Activated CD4-positive, alpha-beta T cell treated with anti-CD3 and anti-CD28 coated beads for 48 hours (primary cell): Measurements from ENCODE around the gene TMEM175.

Experiments
- DNase-seq: peaks from one replicate; pipeline ENCODE4 v3.0.0-alpha.2; 2020

The TMEM175 gene

GRCh38 chr4:900073-900472 is 32.2 kb upstream of the TMEM175 start:
- no peak for DNase-seq

DNA sequence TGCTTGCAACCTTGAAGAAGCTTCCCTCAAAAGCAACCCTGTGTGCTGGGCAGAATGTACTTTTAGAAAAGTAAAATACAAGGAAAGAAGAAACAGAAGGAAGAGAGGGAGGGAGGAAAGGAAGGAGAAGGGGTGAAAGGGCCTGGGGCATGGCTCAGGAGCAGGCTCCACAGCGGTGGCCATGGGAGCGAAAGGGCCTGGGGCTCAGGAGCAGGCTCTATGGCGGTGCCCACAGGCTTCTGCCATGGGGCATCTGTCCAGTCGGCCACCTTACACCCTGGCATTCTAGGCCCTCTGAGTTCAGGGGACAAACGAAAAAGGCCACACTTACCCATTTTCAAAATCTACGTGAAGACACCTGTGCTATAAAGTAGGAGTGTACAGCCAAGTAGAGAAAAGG is 31.5 kb upstream of the TMEM175 start:
- DNase-seq, result no peak

DNA sequence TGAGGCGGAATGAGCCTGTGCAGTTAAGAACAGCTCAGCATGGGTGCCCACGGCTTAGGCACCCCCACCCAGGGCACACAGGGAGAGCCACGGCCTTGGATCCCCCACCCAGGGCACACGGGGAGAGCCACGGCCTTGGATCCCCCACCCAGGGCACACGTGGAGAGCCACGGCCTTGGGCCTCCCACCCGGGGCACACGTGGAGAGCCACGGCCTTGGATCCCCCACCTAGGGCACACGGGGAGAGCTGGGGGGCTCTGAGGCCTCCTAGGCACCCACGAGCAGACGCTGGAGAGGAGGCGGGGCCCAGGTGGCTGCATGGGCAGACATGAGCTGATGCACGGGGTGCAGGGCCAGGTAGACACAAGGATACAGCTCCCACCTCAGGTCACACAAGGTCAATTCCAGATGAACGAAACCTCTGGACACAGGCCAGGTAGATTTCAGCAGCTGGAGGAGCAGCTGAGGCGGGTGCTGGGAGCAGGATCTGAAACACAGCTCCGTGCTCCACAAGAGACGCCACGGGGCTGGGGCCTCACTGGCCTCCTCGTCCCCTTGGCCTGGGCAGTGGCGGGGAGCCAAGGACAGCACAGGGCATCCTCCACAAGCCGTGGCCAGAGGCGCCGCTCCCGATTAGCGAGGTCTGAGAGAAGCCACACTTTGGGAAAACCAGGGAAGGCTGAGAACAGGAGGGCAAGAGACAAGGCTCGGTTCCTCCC is 30.9 kb upstream of the TMEM175 start:
- no peak for DNase-seq

- DNase-seq, result no peak
Observed at GRCh38 chr4:903066-904046, 28.9 kb upstream of the TMEM175 start.

DNA sequence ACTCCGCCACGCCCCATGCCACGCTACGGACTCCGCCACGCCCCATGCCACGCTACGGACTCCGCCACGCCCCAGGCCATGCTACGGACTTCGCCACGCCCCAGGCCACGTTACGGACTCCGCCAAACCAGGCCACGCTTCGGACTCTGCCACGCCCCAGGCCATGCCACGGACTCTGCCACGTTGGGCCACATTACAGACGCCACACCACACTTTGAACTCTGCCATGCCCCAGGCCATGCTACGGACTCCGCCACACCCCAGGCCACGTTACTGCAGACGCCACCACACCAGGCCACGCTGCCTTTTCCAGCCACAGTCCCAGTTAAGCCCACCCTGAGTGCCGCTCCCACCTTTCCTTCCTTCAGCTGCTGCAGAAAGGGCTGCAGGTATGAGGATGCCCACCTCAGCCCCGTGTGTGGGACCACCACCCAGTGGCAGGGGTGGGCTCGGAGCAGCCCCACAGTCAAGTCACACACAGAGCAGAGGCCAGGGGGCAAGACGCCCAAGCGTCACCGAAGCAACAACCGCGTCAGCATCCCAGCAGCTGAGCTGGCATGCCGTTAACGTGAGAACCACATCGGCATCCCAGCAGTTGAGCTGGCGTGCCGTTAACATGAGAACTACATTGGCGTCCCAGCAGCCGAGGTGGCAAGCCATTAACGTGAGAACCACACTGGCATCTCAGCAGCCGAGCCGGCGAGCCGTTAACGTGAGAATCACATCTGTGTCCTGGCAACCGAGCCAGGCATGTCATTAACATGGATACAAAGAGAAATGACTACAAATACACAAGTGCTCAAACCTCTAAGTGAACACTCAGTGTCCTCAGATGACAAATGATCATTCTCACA is 26.5 kb upstream of the TMEM175 start:
- no peak for DNase-seq

GRCh38 chr4:906339-907102 is 25.7 kb upstream of the TMEM175 start:
- no peak for DNase-seq

DNA sequence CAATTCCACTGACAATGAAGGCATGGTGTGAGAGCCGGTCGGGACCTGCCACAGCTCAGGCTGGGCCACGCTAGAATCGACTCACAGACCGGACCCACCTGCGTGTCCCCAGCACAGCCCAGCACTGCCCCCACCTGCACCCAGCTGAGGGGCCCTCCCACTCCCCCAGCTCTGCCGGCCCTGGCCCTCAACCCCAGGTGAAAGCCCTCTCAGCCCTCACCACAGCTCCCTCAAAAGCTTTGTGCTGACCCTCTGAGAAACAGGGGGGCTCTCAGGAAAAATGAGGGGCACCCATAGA is 25.2 kb upstream of the TMEM175 start:
- no peak for DNase-seq

GRCh38 chr4:907691-908425 is 24.4 kb upstream of the TMEM175 start:
- no peak for DNase-seq

GRCh38 chr4:909131-909571 is 23.1 kb upstream of the TMEM175 start:
- no peak for DNase-seq

DNA sequence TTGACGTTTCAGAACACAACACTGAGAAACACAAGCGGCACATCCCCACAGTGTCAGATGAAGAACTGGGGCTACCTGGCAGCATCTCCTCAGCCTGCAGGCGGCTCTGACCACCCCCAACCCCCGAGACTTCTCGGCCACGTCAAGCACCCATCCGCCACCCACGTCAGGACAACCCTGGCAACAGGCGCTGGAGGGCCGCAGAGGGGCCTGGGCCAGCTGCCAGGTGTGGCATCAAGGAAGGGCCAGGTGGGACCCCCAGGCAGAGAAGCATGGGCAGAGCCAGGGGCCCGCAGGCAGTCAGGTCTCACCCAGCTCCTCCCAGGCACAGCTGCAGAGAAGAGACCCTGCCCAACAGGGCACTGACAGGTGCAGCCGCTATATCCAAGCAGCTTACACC is 22.4 kb upstream of the TMEM175 start:
- DNase-seq, result no peak

DNA sequence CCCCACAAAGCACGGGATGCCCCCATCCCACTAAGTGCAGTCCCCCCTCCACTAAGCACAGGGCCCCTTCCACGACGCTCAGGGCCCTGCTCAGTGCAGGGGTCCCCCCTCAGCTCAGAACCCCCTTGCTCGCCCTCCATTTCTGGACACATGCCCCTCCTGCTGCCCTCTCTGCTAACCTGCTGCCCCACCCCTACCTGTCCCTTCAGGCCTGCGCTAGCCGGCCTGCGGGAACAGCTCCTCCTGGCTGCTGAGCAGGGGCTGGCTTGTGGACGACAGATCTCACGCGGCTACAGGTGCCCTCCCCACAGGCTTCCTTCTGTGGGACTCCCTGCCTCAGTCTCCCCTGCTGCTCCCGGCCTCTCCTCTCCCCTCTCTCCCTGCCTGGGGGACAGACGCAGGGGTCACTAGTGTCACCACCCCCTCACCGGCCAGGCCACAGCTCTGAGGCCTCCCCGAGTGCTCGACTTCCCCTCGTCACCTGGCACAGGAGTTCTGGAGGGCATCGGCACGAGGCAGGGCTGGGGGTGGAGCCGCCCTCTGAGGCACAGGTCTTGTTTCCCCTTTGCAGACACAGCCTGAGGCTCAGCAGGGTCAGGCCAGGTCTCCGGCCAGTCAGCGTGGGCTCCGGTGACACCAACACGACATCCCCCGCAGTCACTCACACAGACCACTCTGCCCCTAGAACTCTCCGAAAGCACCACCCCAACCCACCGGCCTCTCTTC is 21.7 kb upstream of the TMEM175 start:
- no peak for DNase-seq

GRCh38 chr4:911221-911751 is 21.0 kb upstream of the TMEM175 start:
- DNase-seq, result no peak

GRCh38 chr4:911871-912490 is 20.3 kb upstream of the TMEM175 start:
- no peak for DNase-seq

DNA sequence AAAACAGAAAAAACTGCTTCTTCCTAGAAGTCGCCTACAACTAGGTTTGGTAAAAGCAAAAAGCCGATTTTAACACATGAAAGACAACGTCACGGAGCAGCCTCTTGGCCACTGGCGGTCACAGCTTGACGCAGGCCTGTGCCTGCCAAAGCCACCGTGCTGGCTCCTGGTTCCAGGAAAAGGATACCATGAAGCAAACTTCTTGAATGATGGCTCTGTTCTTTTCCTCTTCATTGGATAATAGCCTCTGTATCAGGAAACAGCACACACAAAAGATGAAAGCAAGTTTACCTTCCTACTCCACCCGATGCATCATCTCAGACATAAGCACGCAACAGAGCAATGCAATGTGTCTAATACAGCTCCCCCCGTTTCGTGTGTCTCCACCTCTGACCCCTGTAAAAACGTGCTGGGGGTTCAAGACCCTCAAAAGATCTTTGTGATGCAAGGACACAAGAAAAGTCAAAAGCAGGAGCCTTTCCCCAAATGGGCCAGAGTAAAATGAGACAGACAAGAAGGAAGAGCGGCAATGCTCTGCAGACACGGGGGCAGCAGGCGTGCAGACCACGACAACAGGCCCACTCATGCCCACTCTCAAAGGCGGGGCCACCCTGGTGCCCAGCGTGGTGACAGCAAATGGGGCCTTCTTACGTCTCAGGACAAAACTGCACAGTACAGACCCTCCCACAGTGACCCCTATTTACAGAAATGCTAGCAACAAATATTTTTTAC is 19.5 kb upstream of the TMEM175 start:
- DNase-seq, result no peak

GRCh38 chr4:913280-913618 is 19.0 kb upstream of the TMEM175 start:
- DNase-seq, result no peak

- DNase-seq, result no peak
Observed at GRCh38 chr4:914531-914930, 17.7 kb upstream of the TMEM175 start.

GRCh38 chr4:915041-915474 is 17.2 kb upstream of the TMEM175 start:
- no peak for DNase-seq

GRCh38 chr4:915595-915994 is 16.7 kb upstream of the TMEM175 start:
- DNase-seq, result no peak

DNA sequence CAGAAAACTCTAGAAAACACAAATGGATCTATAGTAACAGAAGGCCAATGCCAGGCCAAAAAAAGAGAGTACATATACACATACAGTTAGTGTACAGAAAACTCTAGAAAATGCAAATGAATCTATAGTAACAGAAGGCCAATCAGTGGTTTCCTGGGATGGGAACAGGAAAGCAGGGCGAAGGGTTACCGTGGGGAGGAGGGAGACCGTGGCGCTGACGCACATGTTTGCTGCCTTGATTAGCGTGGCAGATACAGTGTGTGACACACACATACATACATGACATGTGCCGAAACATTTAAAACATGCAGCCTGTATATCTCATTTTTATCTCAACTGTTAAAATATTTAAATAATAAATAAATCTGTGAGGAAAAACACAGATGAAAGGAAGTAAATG is 14.8 kb upstream of the TMEM175 start:
- no peak for DNase-seq

DNA sequence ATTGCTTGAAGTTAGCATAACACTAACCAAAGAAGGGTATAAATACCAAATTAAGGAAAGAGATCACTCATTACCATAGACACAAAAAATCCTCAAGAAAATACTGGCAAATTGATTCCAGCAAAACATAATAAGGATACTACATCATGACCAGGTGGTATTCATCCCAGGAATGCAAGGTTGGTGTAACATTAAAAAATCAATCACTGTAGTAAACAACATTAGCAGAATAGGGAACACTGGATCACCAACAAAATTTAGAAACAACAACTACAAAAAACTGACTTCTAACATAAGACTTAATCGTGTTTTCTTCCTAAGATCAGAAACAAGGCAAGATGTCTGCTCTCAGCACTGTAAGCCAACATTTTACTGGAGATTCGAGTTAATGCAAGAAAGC is 14.3 kb upstream of the TMEM175 start:
- no peak for DNase-seq
